Measurements from ENCODE around the gene PMM2.

- TF ChIP-seq CTCF (IDR thresholded peaks at IDR 0.05): peak in 1 of 6 experiments; percentile 4
- no peak for TF ChIP-seq EP300 (IDR thresholded peaks at IDR 0.05)
- TF ChIP-seq POLR2AphosphoS5 (IDR thresholded peaks at IDR 0.05): no peak
- no peak for TF ChIP-seq POLR2A (IDR thresholded peaks at IDR 0.05)
Observed at GRCh38 chr16:8867216-8867931, 69.7 kb downstream of the PMM2 start.
